ENCODE data around the gene SLC49A3.

DNA sequence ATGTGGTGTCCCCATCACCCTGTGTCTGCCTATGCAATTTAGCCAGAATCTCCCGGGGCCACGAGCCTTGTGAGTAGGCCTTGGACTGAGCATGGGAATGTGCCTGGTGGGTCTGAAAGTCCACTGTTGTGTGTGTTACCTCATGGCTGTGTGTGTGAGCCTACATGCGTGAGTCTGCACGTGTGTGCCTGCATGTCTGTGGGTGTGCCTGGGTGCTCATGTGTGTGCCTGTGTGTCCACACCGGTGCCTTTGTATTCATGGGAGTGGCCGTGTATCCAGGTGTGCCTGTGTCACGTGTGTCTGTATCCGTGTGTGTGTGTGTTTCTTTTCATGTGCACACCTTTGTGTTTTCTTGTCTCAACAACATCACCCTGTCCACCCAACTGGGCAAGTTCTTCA, 29.1 kb downstream of the SLC49A3 start:
- TF ChIP-seq POLR2A (IDR thresholded peaks at IDR 0.05) (no peak), EP300 (IDR thresholded peaks at IDR 0.05) (no peak), POLR2AphosphoS5 (IDR thresholded peaks at IDR 0.05) (no peak)
- TF ChIP-seq, protein P1, sequence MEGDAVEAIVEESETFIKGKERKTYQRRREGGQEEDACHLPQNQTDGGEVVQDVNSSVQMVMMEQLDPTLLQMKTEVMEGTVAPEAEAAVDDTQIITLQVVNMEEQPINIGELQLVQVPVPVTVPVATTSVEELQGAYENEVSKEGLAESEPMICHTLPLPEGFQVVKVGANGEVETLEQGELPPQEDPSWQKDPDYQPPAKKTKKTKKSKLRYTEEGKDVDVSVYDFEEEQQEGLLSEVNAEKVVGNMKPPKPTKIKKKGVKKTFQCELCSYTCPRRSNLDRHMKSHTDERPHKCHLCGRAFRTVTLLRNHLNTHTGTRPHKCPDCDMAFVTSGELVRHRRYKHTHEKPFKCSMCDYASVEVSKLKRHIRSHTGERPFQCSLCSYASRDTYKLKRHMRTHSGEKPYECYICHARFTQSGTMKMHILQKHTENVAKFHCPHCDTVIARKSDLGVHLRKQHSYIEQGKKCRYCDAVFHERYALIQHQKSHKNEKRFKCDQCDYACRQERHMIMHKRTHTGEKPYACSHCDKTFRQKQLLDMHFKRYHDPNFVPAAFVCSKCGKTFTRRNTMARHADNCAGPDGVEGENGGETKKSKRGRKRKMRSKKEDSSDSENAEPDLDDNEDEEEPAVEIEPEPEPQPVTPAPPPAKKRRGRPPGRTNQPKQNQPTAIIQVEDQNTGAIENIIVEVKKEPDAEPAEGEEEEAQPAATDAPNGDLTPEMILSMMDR (IDR thresholded peaks at IDR 0.05): no peak
